GF-D8 (cell line): ENCODE results near the gene MPZL3.

Source experiments
- DNase-seq: peaks from one replicate; lab custom pipeline; 2025; lab: John Stamatoyannopoulos, UW

Gene MPZL3

DNA sequence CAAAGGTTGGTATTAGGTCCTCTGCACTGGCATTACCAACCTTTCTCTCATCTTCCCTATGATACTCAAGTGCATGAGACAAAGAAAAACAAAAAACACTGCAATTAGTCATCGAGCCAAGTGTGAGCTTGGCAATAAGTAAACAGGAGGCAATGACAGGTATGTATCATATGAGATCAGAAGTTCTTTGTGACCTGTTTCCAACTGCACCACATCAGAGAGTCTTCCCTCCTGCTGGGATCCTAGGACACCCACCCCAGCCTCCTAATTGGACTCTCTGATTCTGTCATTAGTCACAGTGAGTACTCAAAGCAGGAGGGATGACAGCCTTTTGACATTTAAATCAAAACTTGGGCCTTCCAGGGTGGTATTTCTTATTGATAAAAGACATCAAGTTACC is 19.5 kb downstream of the MPZL3 start:
- DNase-seq, result no peak

DNA sequence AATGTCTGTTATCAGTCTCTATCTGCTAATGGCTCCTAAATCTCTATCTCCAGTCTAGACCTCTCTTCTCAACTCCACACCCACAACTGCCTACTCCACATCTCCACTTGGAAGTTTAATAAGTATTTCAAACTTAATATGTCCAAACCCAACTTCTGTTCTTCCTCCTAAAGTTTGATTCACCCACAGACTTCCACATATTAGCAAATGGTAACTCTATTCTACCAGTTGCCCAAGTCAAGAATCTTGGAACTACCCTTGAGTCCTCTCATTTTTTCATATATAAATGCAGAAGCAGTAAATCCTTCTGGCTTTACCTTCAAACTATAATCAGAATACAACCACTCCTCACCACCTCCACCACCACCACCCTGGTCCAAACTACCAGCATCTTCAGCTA is 20.7 kb downstream of the MPZL3 start:
- DNase-seq, result no peak

DNA sequence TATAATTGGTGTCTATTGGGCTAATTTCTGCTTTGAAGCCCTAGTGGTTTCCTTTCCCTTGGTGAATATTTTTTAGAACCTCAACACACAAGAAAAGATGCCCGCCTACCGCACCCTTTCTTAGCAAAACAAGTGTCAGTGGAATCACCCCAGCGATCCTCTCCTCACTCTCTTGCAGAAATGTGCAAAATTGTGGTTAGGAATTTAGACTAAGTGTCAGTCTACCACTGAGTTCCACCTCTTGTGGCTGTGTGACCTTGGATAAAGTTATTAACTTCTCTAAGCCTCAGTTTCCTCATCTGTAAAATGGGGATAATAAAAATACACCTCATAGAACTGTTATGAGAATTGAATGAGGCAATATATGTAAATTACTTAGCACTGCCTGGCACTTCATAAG is 22.1 kb downstream of the MPZL3 start:
- DNase-seq, result no peak

DNA sequence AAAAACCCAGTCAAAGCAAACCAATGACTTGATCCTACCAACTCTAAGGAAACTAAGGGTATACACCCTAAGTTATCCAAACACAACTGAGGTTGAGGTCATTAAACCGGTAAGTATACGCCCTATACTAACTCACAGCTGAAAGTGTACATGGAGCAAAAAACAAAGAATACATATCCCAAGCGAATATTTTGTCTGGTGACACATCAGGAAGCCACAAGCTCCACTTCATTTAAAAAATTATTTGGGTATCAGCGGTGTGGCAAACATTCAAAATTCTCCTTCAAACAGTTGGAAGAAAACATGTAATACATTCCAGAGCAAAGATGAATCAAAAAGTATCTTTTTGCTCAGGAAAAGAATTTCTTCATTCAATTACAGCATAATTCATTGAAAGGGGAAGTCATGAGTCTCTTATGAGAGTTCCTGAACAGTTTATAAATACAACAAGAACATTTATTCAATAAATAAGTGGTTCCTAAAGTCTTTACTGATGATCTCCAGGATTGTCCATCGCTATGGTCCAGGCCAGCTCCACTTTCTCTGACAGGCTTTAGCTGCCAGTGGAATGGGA is 22.8 kb downstream of the MPZL3 start:
- DNase-seq, result peak; percentile 59

DNA sequence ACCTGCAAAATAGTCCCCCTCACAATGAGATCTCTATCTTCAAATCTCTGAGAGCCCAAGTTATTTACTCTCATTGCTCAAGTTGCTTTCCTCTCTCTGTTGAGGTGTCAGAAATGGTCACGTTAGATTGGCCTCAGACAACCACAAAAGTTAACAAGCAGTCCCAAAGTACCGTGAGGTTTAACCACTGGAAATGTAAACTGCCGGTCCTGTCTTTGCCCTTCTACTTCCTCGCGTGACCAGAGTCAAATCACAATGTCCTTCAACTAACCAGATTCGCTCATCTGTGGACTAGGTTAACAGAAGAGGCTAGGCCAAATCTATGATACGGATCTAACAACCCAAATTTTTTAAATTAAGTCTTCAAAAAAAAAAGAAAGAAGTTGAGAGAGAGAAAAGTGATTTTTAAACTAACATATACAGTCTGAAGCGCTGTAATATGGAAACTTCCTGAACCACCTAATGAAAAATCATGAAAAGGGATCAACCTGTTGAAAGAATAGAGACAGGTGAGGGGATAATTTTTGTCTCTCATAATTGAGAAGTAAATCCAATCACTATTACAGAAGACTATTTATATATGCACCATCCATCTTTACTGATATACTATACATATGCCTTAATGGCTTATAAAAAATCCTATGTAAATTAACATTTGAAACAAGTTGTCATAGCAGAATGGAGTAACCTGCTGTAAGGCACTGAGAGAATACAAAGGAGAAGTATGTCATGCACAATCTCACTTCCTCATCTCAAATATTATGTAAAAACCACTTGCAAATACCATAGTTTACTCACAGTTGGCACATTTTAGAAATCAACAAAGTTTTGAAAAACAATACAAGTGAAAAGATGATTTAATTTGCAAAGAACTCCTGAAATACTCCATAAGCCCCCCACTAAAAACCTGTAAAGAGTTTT is 24.0 kb downstream of the MPZL3 start:
- peak; percentile 96 for DNase-seq

DNA sequence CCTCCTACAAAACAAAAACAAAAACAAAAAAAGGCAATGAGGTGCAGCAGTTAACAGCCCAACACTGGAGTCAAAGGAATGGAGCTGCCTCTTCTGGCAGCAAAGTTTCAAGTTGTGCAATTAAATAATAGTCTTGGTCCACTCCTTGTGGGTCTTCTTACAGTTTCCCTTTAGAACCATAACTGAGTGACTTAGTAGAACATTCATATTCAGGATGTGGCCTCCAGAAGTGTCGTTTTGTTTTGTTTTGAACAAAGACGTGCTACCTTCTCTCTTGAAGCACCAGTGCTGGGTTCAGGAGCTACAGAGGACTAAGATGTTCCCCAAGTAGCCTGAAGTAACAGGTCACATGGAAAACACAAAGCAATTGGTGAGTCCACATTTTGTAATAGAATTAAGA is 25.4 kb downstream of the MPZL3 start:
- DNase-seq, result no peak

DNA sequence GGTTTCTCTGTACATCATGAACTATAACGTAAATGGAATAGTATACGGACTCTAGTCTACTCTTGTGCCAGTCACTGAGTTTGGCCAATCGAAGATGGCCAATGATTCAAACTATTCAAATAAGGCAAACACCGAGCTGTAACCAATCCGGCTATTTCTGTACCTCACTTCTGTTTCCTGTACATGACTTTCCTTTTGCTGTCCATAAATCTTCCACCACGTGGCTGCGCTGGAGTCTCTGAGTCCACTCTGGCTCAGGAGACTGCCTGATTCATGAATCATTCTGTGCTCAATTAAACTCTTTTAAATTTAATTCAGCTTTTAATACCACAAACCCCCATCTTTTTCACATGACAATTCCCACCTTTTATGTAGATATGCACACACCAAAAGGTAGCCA is 25.9 kb downstream of the MPZL3 start:
- no peak for DNase-seq

DNA sequence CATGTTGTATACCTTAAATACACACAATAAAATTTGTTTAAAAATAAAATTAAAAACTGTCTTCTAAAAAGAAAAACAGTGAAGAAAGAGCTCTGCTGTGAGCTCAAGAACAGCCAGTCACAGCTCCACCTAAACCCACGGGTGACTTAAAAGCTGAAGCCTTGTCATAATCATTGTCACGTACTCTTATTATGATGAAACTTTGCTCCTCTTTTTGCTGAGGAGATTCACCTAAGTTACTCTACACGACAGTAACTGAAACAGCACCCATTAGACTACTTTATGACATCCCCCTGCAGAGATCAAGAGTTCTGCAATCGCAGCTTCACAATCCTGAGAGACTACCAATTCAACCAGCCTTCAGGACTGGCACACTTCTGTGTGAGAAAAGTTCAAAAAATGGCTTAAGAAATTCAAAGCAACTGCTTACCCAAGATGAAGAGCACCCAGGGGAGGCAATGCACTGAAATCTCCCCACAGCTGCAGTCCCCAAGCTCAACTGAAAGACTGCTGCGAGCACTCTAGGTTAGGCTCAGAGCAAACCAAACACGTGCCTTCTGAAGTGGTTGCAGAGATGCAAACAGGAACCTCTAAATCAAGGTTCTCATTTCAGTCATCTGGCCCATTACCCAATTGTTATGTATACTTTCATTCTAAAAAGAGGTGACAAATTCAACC is 27.5 kb downstream of the MPZL3 start, which contains the start of gene JAML:
Gene JAML (minus strand): TSS at position 501 of the 678 bp plus-strand sequence. CDS start 10,145 bp downstream, outside the sequence.
- DNase-seq, result peak; percentile 62

DNA sequence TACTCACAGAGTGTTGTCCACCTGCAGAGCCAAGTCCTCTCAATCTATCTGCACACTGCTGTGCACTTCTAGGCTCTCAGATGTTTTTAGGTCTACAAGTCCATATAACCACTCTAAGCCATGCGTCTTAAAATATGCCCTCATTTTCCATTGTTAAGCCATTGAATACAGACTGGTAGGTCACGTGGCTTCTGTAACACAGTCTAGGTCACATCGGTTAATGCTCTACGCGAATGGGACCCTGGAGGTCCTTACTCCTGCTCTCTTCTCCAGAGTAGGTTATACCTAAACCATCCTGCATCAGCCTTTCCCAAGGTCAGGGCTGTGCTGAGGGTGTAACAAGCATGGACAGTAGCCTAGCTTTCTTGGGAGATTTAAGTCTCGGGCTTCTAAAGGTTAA is 28.2 kb downstream of the MPZL3 start:
- no peak for DNase-seq

DNA sequence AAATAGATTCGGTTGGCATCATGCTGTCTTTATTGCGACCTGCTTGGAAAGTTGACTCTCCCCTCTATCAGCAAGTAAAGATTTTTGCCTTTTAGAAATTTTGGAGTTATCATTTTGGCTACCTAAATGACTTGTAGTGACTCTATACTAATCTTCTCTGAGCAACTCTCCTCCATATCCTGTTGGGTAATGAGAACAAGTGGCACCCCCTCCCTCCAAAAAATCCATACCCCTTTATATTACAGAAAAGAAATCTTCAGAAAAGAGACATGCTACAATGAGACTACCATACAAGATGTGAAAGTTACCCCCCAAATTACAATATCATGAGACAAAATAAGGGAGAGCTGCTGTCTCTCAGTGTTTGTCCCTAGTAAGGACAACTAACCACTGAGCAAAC is 28.6 kb downstream of the MPZL3 start:
- no peak for DNase-seq

DNA sequence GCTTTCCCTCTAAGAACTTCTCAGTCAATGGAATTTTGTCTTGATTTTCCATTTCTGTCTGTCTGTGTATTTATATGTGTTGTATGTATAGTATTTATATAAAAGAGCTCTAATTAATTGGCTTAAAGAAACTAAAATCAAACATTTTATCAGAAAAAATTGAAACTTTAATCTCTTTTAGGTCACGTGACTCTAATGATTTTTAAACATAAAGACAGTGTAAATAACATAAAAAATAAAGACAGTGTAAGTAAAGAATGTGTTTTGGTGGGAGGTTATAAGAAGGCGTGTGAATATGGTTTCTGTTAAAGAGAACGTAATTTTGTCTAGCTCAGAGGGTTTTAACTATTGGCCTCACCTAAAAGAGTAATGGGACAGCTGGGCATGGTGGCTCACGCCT is 29.7 kb downstream of the MPZL3 start:
- no peak for DNase-seq

DNA sequence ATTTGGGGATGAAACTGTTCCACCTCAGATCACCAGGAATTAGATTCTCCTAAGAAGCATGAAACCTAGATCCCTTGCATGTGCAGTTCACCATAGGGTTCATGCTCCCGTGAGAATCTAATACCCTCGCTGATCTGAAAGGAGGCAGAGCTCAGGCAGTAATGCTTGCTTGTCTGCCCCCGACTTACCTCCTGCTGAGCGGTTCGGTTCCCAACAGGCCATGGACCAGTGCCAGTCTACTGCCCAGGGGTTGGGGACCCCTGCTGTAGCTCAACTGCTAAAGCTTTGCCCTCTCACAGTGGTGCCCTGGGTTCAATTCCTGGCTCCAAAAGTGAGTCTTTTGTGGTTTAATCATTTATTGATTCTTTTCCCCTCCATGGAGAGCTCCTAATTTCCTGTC is 30.7 kb downstream of the MPZL3 start:
- DNase-seq, result no peak

DNA sequence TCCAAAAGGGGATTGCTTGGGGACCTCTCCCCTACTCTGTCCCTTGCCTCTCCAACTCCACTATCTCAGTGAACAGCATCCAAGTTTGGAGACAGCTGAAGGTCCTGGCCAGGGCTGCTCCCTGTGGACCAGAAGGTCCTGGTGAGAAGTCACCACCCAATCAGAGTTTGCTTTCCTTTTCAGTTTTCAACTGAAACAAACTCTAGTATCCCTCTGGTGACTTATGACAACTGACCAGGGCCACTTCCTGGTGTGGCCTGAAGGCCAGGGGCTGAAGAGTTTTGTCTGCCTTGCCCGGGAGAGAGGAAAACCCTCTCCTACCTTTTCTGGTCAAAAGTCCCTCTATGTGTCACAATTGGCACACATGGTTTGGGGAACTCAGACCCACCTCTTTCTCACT is 32.4 kb downstream of the MPZL3 start:
- no peak for DNase-seq

DNA sequence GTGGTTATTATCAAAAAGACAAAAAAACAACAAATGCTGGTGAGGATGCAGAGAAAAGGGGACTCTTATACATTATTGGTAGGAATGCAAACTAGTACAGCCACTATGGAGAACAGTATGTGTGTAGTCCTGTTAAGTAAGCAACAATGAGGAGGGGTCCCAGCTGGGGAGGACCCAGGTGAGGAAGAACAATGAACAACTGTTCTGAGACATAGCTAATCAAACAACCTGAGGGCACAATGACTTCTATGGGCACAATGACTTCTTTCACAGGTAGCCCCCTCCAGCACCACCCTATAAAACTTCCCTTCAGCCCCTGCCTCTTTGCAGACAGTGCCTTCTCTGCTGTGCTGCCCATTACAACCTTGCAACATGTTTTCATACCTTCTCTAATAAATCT is 32.9 kb downstream of the MPZL3 start:
- no peak for DNase-seq

DNA sequence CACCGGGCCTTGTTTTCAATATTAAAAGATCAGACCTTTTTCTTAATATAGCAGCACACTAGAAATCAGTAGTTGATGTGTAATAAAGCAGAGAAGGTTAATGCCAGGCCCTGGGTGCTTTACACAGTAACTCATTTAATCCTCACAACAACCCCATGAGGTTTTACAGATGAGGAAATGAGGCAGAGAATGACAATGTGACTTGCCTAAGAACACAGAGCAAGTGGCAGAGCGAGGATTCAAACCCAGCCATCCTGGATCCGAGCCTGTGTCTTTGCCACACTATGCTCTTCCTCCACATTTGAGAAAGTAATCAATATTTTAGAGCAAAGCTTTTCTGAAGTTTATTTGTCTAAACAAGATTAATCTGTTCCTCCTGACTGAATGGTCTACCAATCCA is 34.6 kb downstream of the MPZL3 start:
- DNase-seq, result no peak

DNA sequence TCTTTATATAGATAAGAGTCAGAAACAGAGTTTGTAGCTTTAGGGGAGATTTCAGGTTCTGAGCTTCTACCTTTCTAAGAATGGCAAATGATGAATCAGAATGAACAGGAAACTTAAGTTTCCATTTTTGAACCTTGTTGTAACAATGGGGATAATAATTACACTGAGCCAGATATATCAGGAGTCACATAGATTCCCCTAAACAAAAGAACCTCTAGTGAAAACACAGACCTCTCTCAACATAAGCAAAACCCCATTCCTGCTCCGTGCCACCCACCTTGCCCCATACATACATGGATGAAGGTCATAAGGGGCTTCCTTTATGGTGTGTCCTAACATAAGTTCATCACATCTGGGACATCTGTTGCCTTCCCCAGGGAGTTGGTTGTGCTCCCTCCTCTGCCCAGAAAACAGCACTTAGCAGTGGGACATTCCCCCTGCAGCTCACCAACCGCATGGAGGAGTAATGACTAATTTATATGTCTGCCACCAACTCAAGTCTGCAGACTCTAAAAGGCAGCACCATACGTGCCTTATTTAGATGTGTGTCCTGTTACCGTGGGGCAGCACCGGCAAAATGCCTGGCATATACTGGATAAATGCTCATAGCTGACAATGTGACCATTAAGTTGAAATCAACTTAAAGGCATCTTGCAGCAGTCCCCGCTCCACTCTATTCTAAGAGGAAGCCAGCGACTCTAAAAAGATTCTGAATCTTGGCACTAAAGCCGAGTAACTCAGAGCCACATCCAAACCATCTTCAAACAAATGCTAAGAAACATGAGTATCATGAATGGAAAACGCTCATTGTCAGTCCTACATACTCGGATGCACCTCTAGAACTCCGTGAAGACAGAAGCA is 35.3 kb downstream of the MPZL3 start:
- no peak for DNase-seq

DNA sequence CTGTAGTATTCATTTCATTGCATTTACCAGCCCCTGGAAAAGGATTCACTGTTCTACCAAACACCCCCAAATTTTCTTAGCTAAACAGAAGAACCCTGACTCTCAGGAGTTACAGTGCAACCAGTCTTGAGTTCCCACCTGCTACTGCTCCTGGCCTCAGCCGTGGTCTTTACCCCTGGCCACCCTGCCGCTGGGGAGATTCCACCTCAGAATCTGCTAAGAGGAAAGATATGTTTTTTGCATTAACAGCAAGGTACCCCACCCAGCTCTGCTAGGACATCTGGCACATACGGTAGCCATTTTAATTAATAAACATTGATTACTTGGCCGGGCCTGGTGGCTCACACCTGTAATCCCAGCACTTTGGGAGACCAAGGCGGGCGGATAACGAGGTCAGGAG is 36.4 kb downstream of the MPZL3 start:
- DNase-seq, result no peak

DNA sequence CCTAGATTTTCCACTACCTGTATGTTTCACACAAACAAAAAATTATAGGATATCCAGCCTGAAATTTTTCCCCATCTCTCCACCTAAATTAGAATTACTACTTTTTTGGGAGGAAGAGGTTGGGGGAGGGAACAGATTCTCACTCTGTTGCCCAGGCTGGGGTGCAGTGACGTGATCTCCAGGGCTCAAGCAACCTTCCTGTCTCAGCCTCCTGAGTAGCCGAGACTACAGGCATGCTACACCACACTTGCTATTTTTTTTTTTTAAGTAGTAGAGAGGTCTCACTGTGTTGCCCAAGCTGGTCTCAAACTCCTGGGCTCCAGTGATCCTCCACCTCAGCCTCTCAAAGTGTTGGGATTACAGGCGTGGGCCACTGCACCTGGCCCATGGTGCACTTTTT is 36.9 kb downstream of the MPZL3 start:
- DNase-seq, result no peak

DNA sequence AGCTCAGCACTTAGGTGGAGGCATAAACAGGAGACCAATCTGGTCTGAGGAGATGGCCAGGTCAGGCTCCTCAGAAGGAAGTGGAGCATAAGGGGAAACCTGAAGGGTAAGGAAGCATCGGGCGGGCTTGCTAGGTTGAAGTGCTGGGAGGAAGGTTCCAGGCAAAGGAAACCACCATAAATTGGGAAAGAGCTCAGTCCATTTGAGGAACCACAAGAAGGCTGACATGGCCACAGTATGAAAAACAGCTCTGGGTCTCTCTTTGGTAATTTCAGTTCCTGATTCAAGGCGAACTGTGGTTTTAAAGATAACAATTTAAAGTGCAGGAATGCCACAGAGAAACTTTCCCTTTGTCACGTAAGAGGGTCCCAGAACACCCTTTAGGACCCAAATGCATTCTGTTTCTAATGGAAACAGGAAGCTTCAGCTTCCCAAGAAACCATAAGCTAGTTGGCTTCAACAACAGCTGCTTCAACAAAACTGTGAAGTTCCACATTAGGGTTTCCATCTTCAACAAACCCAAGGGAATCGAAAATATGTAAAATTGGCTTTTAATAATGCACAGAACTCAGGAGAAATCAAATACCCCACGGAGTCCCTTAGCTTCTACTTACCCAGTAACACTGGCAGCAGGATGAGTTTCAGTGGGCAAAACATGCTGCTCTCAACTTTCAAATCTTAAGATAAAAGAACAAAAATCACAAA is 37.8 kb downstream of the MPZL3 start:
- peak; percentile 100 for DNase-seq

DNA sequence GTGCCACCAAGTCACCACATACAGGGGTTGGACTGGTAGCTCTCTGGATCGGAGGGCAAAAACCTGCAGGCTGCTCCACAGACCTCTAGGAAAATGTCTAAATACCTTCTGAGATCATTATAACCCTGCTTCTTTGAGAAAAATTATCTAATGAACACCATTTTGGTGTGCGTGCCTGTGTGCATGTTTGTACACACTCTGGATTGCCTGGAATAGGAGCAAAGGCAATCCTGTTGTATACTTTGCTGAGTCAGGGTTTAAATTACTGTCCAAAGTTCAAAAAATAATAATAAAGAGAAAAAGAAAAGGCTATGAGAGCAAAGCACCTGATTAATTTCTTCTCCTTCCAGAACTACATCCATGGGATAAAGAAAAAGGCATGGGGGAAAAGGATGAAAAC is 38.4 kb downstream of the MPZL3 start:
- no peak for DNase-seq

DNA sequence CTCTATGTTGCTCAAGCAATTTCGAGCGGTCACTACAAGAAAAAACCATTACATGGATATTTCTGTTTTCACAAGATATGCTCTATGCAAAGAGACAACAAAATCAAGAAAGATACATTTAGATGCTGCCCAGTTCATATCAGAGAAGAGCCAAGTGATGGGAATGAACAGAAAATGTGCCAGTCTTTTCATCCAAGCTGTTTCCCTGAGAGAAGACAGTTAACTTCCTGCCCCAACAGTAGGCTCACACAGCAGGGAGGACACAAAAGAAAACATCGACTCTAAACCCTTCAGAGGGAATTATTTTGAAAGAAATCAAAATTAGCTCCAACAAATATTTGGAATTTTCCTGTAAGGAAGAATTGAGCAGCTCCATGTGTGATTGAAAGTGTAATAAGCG is 39.0 kb downstream of the MPZL3 start:
- DNase-seq, result peak; percentile 40
